ENCODE results near the gene NET1. TPM values are rescaled to one million over a fixed set of nuclear protein-coding genes. Genes with fewer than 3 reads are reported as not detected.
"Not testable (repeated sequence)": the region's sequence is repeated elsewhere in the genome, so short reads cannot be mapped to it uniquely, and the experiment has no call there.

The NET1 gene
- polyA plus RNA-seq, 1 donor from 2014 or later, result 3.7 TPM

GRCh38 chr10:5461914-5462840 is 49.8 kb downstream of the NET1 start:
- Mint-ChIP-seq H3K4me1 (peaks cover 2 to 10% (median 8%) of the 10 kb centered on the region in 3 donors), H3K9me3 (no peaks in the 10 kb centered on the region), H3K27me3 (no peaks in the 10 kb centered on the region), H3K36me3 (no peaks in the 10 kb centered on the region), H3K27ac (no peak overlapping the region), H3K4me3 (no peak overlapping the region)

GRCh38 chr10:5462841-5463293 is 50.5 kb downstream of the NET1 start:
- no peak overlapping the region for H3K4me3 Mint-ChIP-seq
- no peaks in the 10 kb centered on the region for H3K36me3 Mint-ChIP-seq
- H3K4me1 Mint-ChIP-seq, result peaks cover 2 to 10% (median 8%) of the 10 kb centered on the region in 3 donors
- no peaks in the 10 kb centered on the region for H3K27me3 Mint-ChIP-seq
- no peaks in the 10 kb centered on the region for H3K9me3 Mint-ChIP-seq
- no peak overlapping the region for H3K27ac Mint-ChIP-seq

- Mint-ChIP-seq H3K27me3 (no peaks in the 10 kb centered on the region), H3K36me3 (no peaks in the 10 kb centered on the region), H3K27ac (no peak overlapping the region), H3K9me3 (peaks cover 0 to 3% (median 0%) of the 10 kb centered on the region in 3 donors), H3K4me1 (peaks cover 2 to 10% (median 8%) of the 10 kb centered on the region in 3 donors), H3K4me3 (no peak overlapping the region)
These were observed 52.2 kb downstream of the NET1 start for GRCh38 chr10:5464546-5464945.

GRCh38 chr10:5465976-5466450 is 53.7 kb downstream of the NET1 start:
- H3K27ac Mint-ChIP-seq, result no peak overlapping the region
- H3K4me1 Mint-ChIP-seq, result peaks cover 2 to 10% (median 6%) of the 10 kb centered on the region in 3 donors
- no peaks in the 10 kb centered on the region for H3K27me3 Mint-ChIP-seq
- H3K36me3 Mint-ChIP-seq, result no peaks in the 10 kb centered on the region
- peaks cover 0 to 3% (median 0%) of the 10 kb centered on the region in 3 donors for H3K9me3 Mint-ChIP-seq
- H3K4me3 Mint-ChIP-seq, result no peak overlapping the region

GRCh38 chr10:5466451-5467206 is 54.3 kb downstream of the NET1 start:
- Mint-ChIP-seq H3K9me3 (peaks cover 0 to 3% (median 0%) of the 10 kb centered on the region in 3 donors), H3K27ac (no peak overlapping the region), H3K4me1 (peaks cover 0 to 6% (median under 1%) of the 10 kb centered on the region in 3 donors), H3K27me3 (no peaks in the 10 kb centered on the region), H3K4me3 (no peak overlapping the region), H3K36me3 (no peaks in the 10 kb centered on the region)

GRCh38 chr10:5467207-5467535 is 54.8 kb downstream of the NET1 start:
- Mint-ChIP-seq H3K36me3 (no peaks in the 10 kb centered on the region), H3K4me1 (peaks cover 0 to 2% (median 0%) of the 10 kb centered on the region in 3 donors), H3K4me3 (no peak overlapping the region), H3K27me3 (no peaks in the 10 kb centered on the region), H3K27ac (no peak overlapping the region), H3K9me3 (peaks cover 0 to 3% (median 0%) of the 10 kb centered on the region in 3 donors)

- H3K4me1 Mint-ChIP-seq, result no peaks in the 10 kb centered on the region
- no peak overlapping the region for H3K27ac Mint-ChIP-seq
- H3K27me3 Mint-ChIP-seq, result no peaks in the 10 kb centered on the region
- no peaks in the 10 kb centered on the region for H3K36me3 Mint-ChIP-seq
- H3K4me3 Mint-ChIP-seq, result no peak overlapping the region
- H3K9me3 Mint-ChIP-seq, result peaks cover 0 to 3% (median 0%) of the 10 kb centered on the region in 3 donors
These were observed 55.4 kb downstream of the NET1 start for GRCh38 chr10:5467634-5468255.

GRCh38 chr10:5468262-5469106 is 56.1 kb downstream of the NET1 start:
- H3K27me3 Mint-ChIP-seq, result no peaks in the 10 kb centered on the region
- no peak overlapping the region for H3K4me3 Mint-ChIP-seq
- no peaks in the 10 kb centered on the region for H3K36me3 Mint-ChIP-seq
- peaks cover 0 to 3% (median 0%) of the 10 kb centered on the region in 3 donors for H3K4me1 Mint-ChIP-seq
- no peak overlapping the region for H3K27ac Mint-ChIP-seq
- H3K9me3 Mint-ChIP-seq, result peaks cover 0 to 3% (median 0%) of the 10 kb centered on the region in 3 donors

- no peak overlapping the region for H3K27ac Mint-ChIP-seq
- peaks cover 0 to 3% (median 0%) of the 10 kb centered on the region in 3 donors for H3K4me1 Mint-ChIP-seq
- H3K9me3 Mint-ChIP-seq, result peaks cover 0 to 3% (median 0%) of the 10 kb centered on the region in 3 donors
- no peaks in the 10 kb centered on the region for H3K27me3 Mint-ChIP-seq
- H3K4me3 Mint-ChIP-seq, result no peak overlapping the region
- no peaks in the 10 kb centered on the region for H3K36me3 Mint-ChIP-seq
These were observed 57.1 kb downstream of the NET1 start for GRCh38 chr10:5469353-5470061.

GRCh38 chr10:5470062-5470751 is 57.9 kb downstream of the NET1 start:
- Mint-ChIP-seq H3K9me3 (peaks cover 0 to 3% (median 0%) of the 10 kb centered on the region in 3 donors), H3K36me3 (no peaks in the 10 kb centered on the region), H3K27ac (no peak overlapping the region), H3K4me1 (peaks cover 0 to 3% (median 0%) of the 10 kb centered on the region in 3 donors), H3K4me3 (no peak overlapping the region), H3K27me3 (no peaks in the 10 kb centered on the region)

GRCh38 chr10:5474642-5475041 is 62.3 kb downstream of the NET1 start:
- not testable (repeated sequence) for H3K27me3 Mint-ChIP-seq, H3K9me3 Mint-ChIP-seq, H3K36me3 Mint-ChIP-seq, H3K27ac Mint-ChIP-seq, H3K4me1 Mint-ChIP-seq, H3K4me3 Mint-ChIP-seq

- H3K27ac Mint-ChIP-seq, H3K36me3 Mint-ChIP-seq, H3K27me3 Mint-ChIP-seq, H3K4me3 Mint-ChIP-seq, H3K9me3 Mint-ChIP-seq, H3K4me1 Mint-ChIP-seq: not testable (repeated sequence)
These were observed 62.7 kb downstream of the NET1 start for GRCh38 chr10:5475088-5475487.

GRCh38 chr10:5475974-5476807 is 63.8 kb downstream of the NET1 start:
- H3K36me3 Mint-ChIP-seq, H3K4me1 Mint-ChIP-seq, H3K27ac Mint-ChIP-seq, H3K4me3 Mint-ChIP-seq, H3K27me3 Mint-ChIP-seq, H3K9me3 Mint-ChIP-seq: not testable (repeated sequence)
